ENCODE data around the gene KIAA0753.

KIAA0753 gene

DNA sequence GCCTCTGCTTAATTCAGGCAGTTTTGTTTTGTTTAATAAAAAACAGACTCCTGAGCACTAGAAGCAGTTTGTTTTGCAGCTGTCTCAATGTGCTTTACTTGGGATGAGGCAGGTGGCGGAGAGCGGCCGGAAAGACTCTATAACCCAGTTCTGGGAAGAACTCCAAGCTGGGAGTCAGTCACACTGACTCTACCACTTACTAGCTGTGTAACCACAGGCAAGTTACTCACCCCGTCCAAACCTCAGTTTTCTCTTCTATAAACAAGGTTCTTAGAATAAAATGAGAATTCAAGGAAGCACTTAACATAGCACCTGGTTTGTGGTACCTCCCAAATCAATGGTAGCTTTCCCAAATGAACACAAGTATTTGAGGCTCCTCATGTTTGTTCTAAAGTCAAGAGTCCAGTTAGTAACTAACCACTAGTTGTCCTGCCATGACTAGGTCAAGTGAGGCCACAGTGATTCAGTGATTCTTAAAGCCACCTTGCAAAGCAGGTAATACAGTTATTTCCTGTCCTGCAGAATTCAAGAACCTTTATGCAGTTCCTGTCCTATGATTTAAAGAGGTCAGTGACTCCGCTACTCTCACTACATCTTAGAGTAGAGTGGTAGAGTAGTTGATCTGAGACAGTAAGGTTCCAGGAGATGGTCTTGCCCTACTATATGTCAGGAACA, 3.1 kb upstream of the KIAA0753 start:
- DNase-seq (ENCODE audit: extremely low read depth in 1 of 2, low read depth in 1 of 2), result no peak

GRCh38 chr17:6642592-6642991, 2.1 kb upstream of the KIAA0753 start:
- no peak for DNase-seq (ENCODE audit: extremely low read depth in 1 of 2, low read depth in 1 of 2)

DNA sequence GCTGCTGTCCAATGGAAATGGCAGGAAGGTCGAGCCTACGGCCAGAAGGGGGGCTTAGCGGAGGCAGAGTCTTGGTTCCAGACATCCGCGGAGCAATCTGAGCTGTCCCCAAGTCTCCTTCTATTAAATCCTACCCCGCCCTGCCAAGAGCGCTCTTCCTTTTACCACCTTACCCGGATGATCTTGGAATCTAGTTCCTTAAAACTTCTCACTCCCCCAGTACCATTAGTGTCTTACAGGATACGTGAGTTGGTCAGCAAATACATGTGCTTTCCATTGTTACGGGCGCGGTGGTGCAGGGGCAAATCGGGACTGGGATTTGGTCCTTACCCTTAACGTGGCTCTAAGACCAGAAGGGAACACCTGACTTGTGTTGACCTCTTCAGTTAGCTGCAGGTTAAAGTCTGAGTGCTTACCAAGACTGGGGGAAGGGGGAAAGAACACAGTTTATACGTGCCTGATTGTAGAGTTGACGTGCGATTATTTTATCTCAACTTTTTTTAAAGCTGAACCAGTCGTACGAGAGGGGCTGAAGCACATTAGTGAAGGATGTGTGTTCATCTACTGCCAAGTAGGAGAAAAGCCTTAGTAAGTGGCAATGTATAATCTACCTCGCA, 844 bp upstream of the KIAA0753 start:
- DNase-seq (ENCODE audit: extremely low read depth in 1 of 2, low read depth in 1 of 2), result no peak

- no peak for DNase-seq (ENCODE audit: extremely low read depth in 1 of 2, low read depth in 1 of 2)
Observed at GRCh38 chr17:6639586-6640535, 650 bp downstream of the KIAA0753 start.

GRCh38 chr17:6639014-6639585, 1.4 kb downstream of the KIAA0753 start:
- no peak for DNase-seq (ENCODE audit: extremely low read depth in 1 of 2, low read depth in 1 of 2)

GRCh38 chr17:6638046-6638908, 2.2 kb downstream of the KIAA0753 start:
- no peak for DNase-seq (ENCODE audit: extremely low read depth in 1 of 2, low read depth in 1 of 2)

- DNase-seq (ENCODE audit: extremely low read depth in 1 of 2, low read depth in 1 of 2), result no peak
Observed at GRCh38 chr17:6637458-6637840, 3.1 kb downstream of the KIAA0753 start.

DNA sequence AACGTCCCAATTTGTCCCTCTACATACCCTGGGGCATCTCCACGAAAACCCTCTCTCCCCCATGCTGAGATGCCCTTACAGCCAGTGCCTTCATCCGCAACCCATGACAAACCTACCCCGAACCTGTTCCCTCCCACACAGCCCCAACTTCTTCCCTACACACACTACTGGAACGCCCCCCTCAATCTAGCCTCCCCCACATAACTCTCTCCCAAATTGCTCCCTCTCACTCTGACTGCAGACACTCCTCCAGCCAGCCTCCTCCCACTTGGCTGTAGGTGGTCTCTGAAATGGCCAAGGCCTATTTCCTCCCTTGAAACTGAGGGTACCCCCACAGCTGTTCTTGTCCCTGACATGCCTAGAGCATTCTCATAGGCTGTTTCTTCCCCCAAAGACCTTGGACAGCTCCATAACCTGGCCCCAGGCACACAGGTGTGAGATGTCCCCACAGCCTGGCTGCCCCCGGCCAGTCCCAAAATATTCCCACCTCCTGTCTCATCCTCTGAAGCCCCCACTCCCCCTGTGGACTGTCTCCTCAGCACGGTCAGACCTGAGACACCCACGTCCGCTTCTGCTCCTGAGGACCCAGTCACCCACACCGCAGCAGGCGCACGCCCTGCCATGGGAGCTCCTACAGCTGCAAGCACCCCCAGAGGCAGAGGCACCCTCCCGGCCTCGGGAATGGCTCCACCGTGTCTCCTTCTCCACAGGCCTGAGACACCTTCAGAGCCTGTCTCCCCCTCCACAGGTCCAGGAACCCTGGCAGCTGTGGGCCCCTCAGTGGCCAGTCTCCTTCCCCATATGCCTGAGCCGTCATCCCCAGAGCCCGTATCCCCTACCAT, 3.7 kb downstream of the KIAA0753 start:
- DNase-seq (ENCODE audit: extremely low read depth in 1 of 2, low read depth in 1 of 2), result no peak

GRCh38 chr17:6636105-6636504, 4.4 kb downstream of the KIAA0753 start:
- no peak for DNase-seq (ENCODE audit: extremely low read depth in 1 of 2, low read depth in 1 of 2)

GRCh38 chr17:6633263-6633662, 7.2 kb downstream of the KIAA0753 start:
- DNase-seq (ENCODE audit: extremely low read depth in 1 of 2, low read depth in 1 of 2), result no peak

- DNase-seq (ENCODE audit: extremely low read depth in 1 of 2, low read depth in 1 of 2), result no peak
Observed at GRCh38 chr17:6632530-6632929, 8.0 kb downstream of the KIAA0753 start.

- DNase-seq (ENCODE audit: extremely low read depth in 1 of 2, low read depth in 1 of 2), result no peak
Observed at GRCh38 chr17:6630390-6630789, 10.1 kb downstream of the KIAA0753 start.

DNA sequence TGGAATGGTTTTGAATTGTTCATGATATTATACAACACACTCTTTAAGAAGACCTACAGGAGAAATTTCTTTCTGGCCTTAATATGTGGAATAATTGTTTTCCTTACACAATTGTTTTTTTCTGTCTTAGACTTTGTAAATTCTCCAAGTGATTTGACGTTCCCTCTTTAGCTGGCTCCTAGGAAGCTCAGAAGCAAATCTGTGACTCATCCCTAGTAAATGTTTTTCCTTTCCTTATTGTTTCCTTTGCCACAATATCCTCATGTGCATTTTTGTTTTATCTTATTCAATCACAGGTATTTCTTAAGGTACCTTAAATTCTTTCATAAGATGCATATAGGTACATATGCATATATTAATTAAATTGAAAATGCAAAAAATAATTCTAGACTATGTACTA, 13.5 kb downstream of the KIAA0753 start:
- DNase-seq (ENCODE audit: extremely low read depth in 1 of 2, low read depth in 1 of 2), result no peak

- DNase-seq (ENCODE audit: extremely low read depth in 1 of 2, low read depth in 1 of 2), result no peak
Observed at GRCh38 chr17:6626616-6627015, 13.9 kb downstream of the KIAA0753 start.

- no peak for DNase-seq (ENCODE audit: extremely low read depth in 1 of 2, low read depth in 1 of 2)
Observed at GRCh38 chr17:6623941-6624340, 16.6 kb downstream of the KIAA0753 start.

- no peak for DNase-seq (ENCODE audit: extremely low read depth in 1 of 2, low read depth in 1 of 2)
Observed at GRCh38 chr17:6611231-6611630, 29.3 kb downstream of the KIAA0753 start.

- no peak for DNase-seq (ENCODE audit: extremely low read depth in 1 of 2, low read depth in 1 of 2)
Observed at GRCh38 chr17:6610011-6610410, 30.5 kb downstream of the KIAA0753 start.

- no peak for DNase-seq (ENCODE audit: extremely low read depth in 1 of 2, low read depth in 1 of 2)
Observed at GRCh38 chr17:6608321-6608720, 32.2 kb downstream of the KIAA0753 start.

GRCh38 chr17:6605142-6605541, 35.4 kb downstream of the KIAA0753 start:
- DNase-seq (ENCODE audit: extremely low read depth in 1 of 2, low read depth in 1 of 2), result no peak
